Activated naive CD4-positive, alpha-beta T cell (primary cell): ENCODE results near the gene PFAS.
"Not testable (repeated sequence)": the region's sequence is repeated elsewhere in the genome, so short reads cannot be mapped to it uniquely, and the experiment has no call there.

Experiments used
- DNase-seq, 4 experiments: peaks; one replicate each; lab custom pipeline; 2025; lab: John Stamatoyannopoulos, UW

Gene PFAS

GRCh38 chr17:8248751-8249607 lies at the start of gene PFAS:
Gene PFAS (plus strand): TSS chr17:8249289. CDS start chr17:8253938, 4,649 bp downstream.
- DNase-seq: peak; percentile 85 to 94 (median 92)

GRCh38 chr17:8204761-8205555 lies 44.1 kb upstream of the PFAS start:
- no peak for DNase-seq

DNA sequence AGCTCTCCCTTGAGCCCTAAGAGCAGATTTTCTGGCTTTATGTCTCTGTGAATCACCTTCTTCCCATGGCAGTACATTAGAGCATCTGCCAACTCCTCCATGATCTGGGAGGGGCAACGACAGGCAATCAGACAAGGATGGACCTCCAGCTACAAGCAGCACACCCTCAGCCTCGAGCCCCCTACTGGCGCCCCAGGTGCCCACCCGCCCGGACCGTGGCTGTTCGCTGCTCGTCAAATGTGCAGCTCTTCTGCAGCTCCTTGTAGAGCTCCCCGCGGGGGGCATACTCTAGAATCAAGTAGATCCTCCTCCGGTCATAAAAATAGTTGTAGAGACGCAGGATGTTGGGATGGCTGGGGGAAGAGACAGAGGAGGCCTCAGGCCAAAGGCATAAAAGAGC lies 42.6 kb upstream of the PFAS start:
- DNase-seq: no peak

GRCh38 chr17:8209907-8210760 lies 39.0 kb upstream of the PFAS start, which contains the start of gene AURKB:
Gene AURKB (minus strand): TSS chr17:8210575. CDS start chr17:8210224, 351 bp downstream.
- peak; percentile 50 to 84 (median 75) for DNase-seq

DNA sequence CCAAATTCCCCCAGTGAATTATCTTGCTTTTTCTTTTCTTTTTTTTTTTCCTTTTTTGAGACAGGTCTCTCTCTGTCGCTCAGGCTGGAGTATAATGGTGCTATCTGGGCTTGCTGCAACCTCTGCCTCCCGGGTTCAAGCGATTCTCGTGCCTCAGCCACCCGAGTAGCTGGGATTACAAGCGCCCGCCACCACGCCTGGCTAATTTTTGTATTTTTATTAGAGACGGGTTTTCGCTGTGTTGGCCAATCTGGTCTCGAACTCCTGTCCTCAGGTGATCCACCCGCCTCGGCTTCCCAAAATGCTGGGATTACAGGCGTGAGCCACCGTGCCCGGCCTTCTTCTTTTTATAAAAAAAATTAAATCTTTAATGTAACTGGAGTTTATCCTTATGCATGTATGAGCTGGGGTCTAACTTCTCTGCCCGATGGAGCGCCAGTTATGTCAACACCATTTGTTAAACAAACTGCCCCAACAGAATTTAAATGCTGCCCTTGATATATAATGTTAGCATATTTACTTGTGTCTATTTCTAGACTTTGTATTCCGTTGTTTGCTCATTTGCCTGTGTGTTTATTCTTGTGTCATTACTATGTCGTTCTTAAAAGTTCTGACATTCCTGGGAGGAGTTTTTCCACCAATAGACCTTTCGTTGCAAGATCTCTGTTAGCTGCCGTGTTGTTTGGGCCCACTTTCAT lies 38.2 kb upstream of the PFAS start:
- DNase-seq: no peak

DNA sequence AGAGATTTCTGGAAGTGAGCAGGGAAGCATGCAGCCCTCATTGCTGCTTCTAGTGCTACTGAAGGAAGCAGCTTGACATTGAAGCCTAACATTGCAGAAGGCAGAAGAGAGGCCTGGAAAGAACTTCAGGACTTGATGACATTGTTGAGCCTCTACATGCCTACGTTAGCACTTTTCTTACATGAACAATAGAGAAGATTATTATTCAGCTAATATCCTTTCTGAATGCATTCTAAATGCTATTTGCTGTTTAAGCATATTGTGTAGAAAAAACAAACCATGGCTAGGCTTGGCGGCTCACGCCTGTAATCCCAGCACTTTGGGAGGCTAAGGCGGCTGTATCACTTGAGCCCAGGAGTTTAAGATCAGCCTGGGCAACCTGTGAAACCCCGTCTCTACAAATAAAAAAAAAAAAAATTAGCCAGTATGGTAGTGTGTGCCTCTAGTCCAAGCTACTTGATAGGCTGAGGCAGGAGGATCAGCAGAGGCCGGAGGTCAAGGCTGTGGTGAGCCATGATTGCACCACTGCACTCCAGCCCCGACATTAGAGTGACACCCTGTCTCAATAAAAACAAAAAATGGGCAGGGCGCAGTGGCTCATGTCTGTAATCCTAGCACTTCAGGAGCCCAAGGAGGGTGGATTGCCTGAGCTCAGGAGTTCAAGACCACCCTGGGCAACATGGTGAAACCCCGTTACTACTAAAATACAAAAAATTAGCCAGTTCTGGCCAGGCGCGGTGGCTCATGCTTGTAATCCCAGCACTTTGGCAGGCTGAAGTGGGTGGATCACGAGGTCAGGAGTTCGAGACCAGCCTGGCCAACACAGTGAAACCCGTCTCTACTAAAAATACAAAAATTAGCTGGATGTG lies 36.5 kb upstream of the PFAS start:
- no peak for DNase-seq

DNA sequence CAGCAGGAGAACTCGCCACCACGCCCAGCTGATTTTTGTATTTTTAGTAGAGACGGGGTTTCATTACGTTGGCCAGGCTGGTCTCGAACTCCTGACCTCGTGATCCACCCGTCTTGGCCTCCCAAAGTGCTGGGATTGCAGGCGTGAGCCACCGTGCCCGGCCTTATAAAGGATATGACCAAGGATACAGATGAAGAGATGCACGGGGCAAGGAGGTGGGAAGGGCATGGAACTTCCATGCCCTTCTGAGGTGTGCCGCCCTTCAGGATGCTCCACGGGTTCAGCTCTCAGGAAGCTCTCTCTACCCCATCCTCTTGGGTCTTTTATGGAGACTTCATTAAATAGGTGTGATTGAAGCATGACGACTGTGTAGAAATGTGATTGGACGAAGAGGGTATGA lies 35.1 kb upstream of the PFAS start:
- DNase-seq: not testable (repeated sequence)

DNA sequence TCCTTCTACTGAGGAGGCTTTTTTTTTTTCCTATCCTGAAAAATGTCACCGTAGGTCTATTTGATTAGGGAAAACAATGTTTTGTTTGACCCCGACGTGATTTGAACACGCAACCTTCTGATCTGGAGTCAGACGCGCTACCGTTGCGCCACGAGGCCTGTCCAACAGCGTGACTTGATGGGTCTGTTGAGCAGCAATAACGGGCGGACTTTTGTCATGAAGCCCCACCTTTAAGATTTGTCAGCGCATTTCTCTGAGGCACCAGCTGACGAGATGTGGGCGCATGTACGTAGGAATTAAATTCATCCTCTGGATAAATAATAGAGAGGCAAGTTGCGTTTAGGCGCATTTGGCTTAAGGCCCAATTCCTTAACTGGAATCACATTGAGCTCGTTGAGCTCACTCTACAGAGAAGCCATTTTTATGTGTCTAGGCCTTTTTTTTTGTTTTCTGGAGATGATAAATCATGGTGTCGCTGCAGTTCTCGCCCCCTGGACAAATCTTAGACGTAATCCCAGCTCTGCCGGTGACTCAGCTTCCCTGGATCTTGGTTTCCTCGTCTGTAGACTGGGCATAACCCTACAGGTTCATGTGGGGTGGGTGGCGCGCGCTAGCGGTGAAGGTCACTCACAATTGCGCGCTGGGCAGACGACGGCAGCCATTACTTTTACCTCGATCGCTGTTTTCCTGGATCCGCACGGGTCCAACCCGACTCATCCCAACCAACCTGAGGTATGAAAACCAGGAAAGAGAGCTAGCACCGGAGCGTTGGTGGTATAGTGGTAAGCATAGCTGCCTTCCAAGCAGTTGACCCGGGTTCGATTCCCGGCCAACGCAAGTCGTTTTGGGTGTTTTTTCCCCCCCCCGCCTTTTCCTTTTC lies 28.1 kb upstream of the PFAS start:
- peak; percentile 75 to 95 (median 90) for DNase-seq

DNA sequence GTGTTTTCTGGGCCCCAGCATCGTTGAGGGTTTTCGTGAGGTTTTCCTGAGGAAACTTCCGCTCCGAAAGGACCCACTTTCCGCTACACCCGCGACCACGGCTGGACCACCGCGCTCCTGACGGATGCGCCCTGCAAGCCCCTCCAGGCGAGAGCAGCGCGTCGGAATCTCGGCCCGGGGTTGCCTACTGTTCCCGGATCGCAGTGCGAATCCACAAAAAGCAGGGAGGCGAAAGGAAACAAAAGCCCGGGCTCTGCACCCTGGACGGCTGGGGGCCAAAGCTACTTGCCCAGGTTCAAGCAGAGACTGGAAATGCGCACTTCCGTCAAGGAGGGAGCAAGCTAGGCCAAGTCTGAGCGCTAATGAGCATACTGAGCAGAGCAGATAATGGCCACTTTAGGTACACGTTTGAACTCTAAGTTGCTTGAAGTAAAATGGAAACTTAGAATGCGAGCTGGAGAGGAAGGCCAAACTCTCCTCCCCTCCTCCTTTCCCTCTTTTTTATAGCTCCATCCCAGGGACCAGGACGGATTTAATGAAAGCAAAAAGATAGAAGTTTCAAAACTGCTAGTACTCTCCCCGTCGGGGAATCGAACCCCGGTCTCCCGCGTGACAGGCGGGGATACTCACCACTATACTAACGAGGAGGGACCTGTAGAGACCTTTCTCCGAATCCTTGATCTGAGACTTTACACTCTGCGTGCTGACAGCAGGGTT lies 27.3 kb upstream of the PFAS start:
- DNase-seq: peak; percentile 85 to 96 (median 87)

GRCh38 chr17:8222380-8222629 lies 26.8 kb upstream of the PFAS start:
- no peak for DNase-seq

DNA sequence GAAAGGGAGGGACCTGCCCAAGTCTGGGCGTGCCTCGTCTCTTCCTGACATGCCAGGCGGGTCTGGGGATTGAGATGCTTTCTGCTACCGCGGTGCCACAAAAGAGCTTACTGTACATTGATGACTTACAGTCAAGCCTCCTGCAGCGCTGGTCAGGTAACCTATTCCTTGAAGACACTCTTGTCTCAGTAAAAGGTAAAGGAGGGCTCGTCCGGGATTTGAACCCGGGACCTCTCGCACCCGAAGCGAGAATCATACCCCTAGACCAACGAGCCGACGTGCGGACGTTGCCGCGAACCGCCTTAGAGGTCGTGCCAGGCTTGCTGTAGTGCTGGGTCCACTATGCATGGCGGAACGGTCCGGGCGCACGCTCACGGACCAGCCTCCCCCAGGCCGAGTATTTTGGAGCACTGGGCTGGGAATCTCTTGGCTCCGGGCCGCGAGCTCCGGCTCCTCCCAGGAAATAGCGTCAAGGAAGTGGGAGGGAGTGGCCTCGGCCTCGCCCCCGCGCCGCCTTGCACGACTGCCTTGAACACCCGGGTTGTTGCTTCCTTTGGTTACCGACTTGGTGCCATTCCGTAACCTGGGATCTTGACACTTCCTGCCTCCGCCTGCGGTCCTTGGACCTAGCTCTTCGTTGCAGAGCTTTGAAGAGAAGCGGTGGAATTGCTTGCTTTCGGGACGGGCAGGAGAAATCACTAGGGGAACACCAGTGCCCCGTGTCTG lies 26.3 kb upstream of the PFAS start:
- peak; percentile 87 to 92 (median 92) for DNase-seq

DNA sequence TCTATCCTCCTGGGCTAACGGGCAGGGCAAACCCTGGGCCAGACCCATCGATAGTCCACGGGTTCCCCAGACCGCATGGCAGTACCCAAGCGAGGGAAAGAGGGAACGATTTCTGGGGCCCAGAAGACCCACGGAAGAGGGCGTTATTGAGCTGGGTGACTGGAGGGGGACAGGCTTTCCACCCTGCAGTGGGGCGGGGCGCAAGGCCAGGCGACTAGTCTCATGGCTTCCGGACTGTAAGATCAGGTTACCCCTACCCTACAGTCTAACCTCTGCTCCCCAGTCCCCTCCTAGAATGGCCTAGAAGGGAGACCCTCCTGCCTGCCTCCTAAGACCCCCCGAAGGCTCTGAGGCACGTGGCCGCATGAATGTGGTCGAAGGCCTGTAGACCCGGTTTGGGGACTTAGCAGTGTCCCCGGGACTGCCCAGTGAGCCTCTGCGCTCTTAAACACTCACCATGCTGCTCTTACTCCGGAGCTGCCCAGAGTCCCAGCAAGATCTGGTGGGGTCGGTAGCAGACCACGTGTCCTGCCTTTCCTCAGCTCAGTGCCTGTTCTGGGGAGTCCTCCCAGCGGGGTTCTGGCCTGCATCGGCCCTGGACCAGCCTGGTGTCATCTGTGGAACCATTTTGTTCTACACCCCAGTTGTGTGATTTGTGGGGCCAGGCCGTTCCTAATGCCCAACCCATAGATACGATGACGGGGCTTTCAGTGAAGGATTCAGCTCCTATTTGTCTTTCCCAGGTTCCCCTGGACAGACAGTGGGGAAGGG lies 25.5 kb upstream of the PFAS start:
- DNase-seq: peak in 1 of 4 experiments; percentile 42

DNA sequence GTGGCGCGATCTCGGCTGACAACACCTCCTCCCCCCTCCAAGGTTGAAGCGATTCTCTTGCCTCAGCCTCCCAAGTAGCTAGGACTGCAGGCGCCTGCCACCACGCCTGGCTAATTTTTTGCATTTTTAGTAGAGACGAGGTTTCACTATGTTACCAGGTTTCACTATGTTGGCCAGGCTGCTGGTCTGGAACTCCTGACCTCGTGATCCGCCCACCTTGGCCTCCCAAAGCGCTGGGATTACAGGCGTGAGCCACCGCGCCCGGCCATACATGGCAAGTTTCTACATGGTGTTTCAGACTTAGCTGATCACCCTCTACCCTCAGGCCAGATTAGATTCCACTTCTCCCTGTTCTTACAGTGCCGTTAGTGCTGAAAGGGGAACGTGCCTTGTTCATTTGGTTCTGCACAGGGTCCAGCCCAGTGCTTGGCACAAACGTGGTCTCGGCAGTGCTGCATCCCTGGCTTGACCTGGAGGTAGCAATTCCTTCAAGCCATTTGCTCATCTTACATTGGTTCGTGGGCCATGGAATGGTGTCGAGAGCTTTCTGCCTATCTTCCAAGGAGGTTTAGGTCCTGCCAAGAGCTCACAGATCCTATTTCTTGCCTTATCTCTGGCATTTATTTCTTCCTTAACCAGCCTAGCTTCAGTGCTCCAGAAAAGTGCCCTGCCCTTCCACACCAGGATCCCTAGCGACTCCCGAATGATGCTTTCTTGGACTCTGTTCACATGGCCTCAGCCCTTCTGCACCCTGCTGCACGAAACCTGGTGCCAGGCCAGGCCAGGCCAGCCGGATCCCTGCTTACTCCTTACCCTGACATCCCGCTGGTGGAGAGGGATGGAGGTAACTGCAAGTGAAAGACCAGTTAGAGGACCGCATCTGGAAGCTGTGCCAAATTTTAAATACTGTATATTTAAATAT lies 23.9 kb upstream of the PFAS start:
- DNase-seq: peak in 1 of 4 experiments; percentile 11

- DNase-seq: peak; percentile 13 to 38 (median 30)
These were observed 23.1 kb upstream of the PFAS start for GRCh38 chr17:8225813-8226535.

DNA sequence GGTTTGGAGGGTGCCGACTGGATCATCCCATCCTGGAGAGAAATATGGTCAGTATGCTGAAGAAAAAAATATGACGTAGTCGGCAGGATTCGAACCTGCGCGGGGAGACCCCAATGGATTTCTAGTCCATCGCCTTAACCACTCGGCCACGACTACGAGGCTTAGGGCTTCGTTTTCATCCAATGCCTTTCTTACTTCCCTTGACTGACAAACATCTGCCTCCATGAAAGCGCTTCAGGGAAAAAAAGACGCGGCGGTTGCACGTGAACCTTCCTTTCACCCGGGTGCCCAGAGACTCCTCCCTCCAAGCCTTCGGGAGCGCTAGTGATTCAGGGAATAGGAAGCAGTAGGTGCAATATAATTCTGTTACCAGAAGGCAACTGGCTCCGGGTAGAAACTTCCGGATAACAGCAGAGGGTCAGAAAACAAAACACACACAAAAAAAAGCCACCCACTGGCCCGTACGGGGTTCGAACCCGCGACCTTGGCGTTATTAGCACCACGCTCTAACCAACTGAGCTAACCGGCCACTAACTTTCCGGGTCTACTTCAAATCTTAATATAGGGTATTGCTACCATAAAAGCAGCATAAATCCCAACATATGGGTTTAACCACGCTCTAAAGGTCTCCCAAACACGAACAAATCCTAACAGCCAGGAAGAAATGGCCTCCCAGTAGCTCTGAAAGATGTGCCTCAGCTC lies 22.4 kb upstream of the PFAS start:
- DNase-seq: peak in 1 of 4 experiments; percentile 22
